Neural cell (in vitro differentiated cells): ENCODE results near the gene QSER1. TPM values are rescaled to one million over a fixed set of nuclear protein-coding genes. Genes with fewer than 3 reads are reported as not detected.
"Not testable (repeated sequence)": the region's sequence is repeated elsewhere in the genome, so short reads cannot be mapped to it uniquely, and the experiment has no call there.

ENCODE experiments used
- H2AFZ ChIP-seq: fragments of 200-600, 300-800 bp; sonication (generic), shearing (Covaris generic); 2 replicates; pipeline ENCODE4 v1.6.0; 2014; ENCODE audit warnings: low read depth, mild to moderate bottlenecking, antibody characterized with exemption, low read length, moderate library complexity
- H3F3A ChIP-seq: fragments of 200-600 bp; shearing (Covaris generic); 2 replicates; pipeline ENCODE4 v1.6.1; 2016; ENCODE audit warnings: mild to moderate bottlenecking, moderate library complexity, mixed read lengths, antibody characterized with exemption, low read length; ENCODE audit not compliant: insufficient read depth, poor library complexity, severe bottlenecking
- H3K27ac ChIP-seq: fragments of 200-600, 300-800 bp; sonication (generic), shearing (Covaris generic); 2 replicates; pipeline ENCODE4 v1.5.1; 2014; ENCODE audit warnings: mild to moderate bottlenecking, low read length, moderate library complexity
- H3K27me3 ChIP-seq: fragments of 300-800, 200-600 bp; sonication (generic), shearing (Covaris generic); 2 replicates; pipeline ENCODE4 v1.6.0; 2014; ENCODE audit warnings: mild to moderate bottlenecking, low read depth, low read length, moderate library complexity; ENCODE audit not compliant: insufficient read depth
- H3K36me3 ChIP-seq: fragments of 300-800, 200-600 bp; sonication (generic), shearing (Covaris generic); 2 replicates; pipeline ENCODE4 v1.5.1; 2014; ENCODE audit warnings: mild to moderate bottlenecking, antibody characterized with exemption, low read length, moderate library complexity; ENCODE audit not compliant: insufficient read depth
- H3K4me2 ChIP-seq: fragments of 300-800, 200-600 bp; sonication (generic), shearing (Covaris generic); 2 replicates; pipeline ENCODE4 v1.6.0; 2014; ENCODE audit warnings: mild to moderate bottlenecking, low read length
- H3K4me3 ChIP-seq: fragments of 300-800, 200-600 bp; sonication (generic), shearing (Covaris generic); 2 replicates; pipeline ENCODE4 v1.5.1; 2014; ENCODE audit warnings: mild to moderate bottlenecking, low read length, moderate library complexity
- H3K79me2 ChIP-seq: fragments of 200-600 bp; shearing (Covaris generic); replicated peaks from 2 replicates; pipeline ENCODE4 v1.6.0; 2014; ENCODE audit warnings: mild to moderate bottlenecking, low read length, moderate library complexity; ENCODE audit not compliant: insufficient read depth
- H3K9ac ChIP-seq: fragments of 300-800, 200-600 bp; sonication (generic), shearing (Covaris generic); 2 replicates; pipeline ENCODE4 v1.6.1; 2016; ENCODE audit warnings: mild to moderate bottlenecking, low read length, mixed read lengths
- H3K9me2 ChIP-seq: fragments of 200-600 bp; shearing (Covaris generic); 2 replicates; pipeline ENCODE4 v1.6.1; 2016; ENCODE audit warnings: mild to moderate bottlenecking, low read length, mixed read lengths; ENCODE audit not compliant: insufficient read depth
- H3K9me3 ChIP-seq: fragments of 200-600, 300-800 bp; sonication (generic), shearing (Covaris generic); 2 replicates; pipeline ENCODE4 v1.6.1; 2016; ENCODE audit warnings: mild to moderate bottlenecking, mixed run types, low read length, moderate library complexity, mixed read lengths
- H4K20me1 ChIP-seq: fragments of 200-600 bp; shearing (Covaris generic); 2 replicates; pipeline ENCODE4 v1.6.1; 2016; ENCODE audit warnings: mild to moderate bottlenecking, mixed run types; ENCODE audit not compliant: insufficient read depth
- CTCF ChIP-seq: fragments of 450-650 bp; IDR thresholded peaks from 2 replicates; pipeline ENCODE4 v1.5.1; 2014; ENCODE audit warnings: antibody characterized with exemption, mild to moderate bottlenecking, moderate library complexity; ENCODE audit not compliant: poor library complexity, severe bottlenecking
- EP300 ChIP-seq: fragments of 450-650 bp; conservative IDR thresholded peaks from 2 replicates; pipeline ENCODE4 v1.6.1; 2014; ENCODE audit warnings: antibody characterized with exemption, mild to moderate bottlenecking, moderate library complexity; ENCODE audit not compliant: poor library complexity, severe bottlenecking
- EZH2 ChIP-seq: fragments of 200-600, 300-800 bp; shearing (Covaris generic), sonication (generic); IDR thresholded peaks from 2 replicates; pipeline ENCODE4 v1.6.1; 2014; ENCODE audit warnings: antibody characterized with exemption, low read length, borderline replicate concordance, mild to moderate bottlenecking; ENCODE audit not compliant: insufficient read depth, poor library complexity, severe bottlenecking
- MXI1 ChIP-seq: fragments of 450-650 bp; conservative IDR thresholded peaks from 2 replicates; pipeline ENCODE4 v1.6.1; 2014; ENCODE audit warnings: antibody characterized with exemption, mild to moderate bottlenecking; ENCODE audit not compliant: poor library complexity, severe bottlenecking
- POLR2AphosphoS5 ChIP-seq: IDR thresholded peaks from 2 replicates; pipeline ENCODE4 v1.6.1; 2012
- RAD21 ChIP-seq: fragments of 450-650 bp; conservative IDR thresholded peaks from 2 replicates; pipeline ENCODE4 v1.6.1; 2014; ENCODE audit warnings: antibody characterized with exemption, mild to moderate bottlenecking, moderate library complexity
- SMC3 ChIP-seq: fragments of 450-650 bp; conservative IDR thresholded peaks from 2 replicates; pipeline ENCODE4 v1.6.1; 2014; ENCODE audit warnings: antibody characterized with exemption, mild to moderate bottlenecking, moderate library complexity; ENCODE audit not compliant: poor library complexity
- TAF1 ChIP-seq: IDR thresholded peaks from 2 replicates; pipeline ENCODE4 v1.6.1; 2012; ENCODE audit warnings: low read depth
- polyA plus RNA-seq: library from polyadenylated mRNA; depleted of rRNA; stranded (reverse); fragments of >200 nt; gene quantifications from 2 replicates; pipeline ENCODE4 v1.2.3, GENCODE V29; 2014
- TF ChIP-seq, protein P1 (sequence below): IDR thresholded peaks from 2 replicates; pipeline ENCODE4 v1.6.1; 2012; ENCODE audit warnings: borderline replicate concordance

Gene QSER1
- polyA plus RNA-seq, 1 donor from 2014 or later, result 18.1 TPM

DNA sequence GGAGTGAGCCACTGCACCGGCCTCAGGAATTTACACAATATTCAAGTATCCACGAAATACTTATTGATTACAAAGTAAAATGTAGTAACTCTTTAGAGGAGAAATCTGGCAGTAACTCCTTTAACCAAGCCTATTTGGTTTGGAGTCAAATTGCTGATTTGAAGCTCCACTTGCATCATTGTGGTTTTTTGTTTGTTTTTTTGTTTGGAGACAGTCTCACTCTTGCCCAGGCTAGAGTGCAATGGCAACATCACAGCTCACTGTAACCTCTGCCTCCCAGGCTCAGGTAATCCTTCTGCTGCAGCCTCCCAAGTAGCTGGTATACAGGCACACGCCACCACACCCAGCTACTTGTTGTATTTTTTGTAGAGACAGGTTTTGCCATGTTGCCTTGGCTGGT, 6.4 kb upstream of the QSER1 start:
- Histone ChIP-seq H4K20me1 (no peaks in the 10 kb centered on the region), H3K36me3 (no peaks in the 10 kb centered on the region), H3K27ac (no peak overlapping the region), H3K4me2 (no peak overlapping the region), H3K9ac (no peak overlapping the region), H3K27me3 (no peaks in the 10 kb centered on the region), H2AFZ (no peak overlapping the region), H3F3A (no peaks in the 10 kb centered on the region), H3K9me2 (no peaks in the 10 kb centered on the region), H3K9me3 (no peaks in the 10 kb centered on the region), H3K79me2 (no peaks in the 10 kb centered on the region), H3K4me3 (no peak overlapping the region)
- TF ChIP-seq MXI1, result no peak
- no peak for TF ChIP-seq POLR2AphosphoS5
- no peak for TF ChIP-seq CTCF
- TF ChIP-seq TAF1, result no peak
- TF ChIP-seq EZH2, result no peak
- TF ChIP-seq SMC3, result no peak
- TF ChIP-seq, protein P1, sequence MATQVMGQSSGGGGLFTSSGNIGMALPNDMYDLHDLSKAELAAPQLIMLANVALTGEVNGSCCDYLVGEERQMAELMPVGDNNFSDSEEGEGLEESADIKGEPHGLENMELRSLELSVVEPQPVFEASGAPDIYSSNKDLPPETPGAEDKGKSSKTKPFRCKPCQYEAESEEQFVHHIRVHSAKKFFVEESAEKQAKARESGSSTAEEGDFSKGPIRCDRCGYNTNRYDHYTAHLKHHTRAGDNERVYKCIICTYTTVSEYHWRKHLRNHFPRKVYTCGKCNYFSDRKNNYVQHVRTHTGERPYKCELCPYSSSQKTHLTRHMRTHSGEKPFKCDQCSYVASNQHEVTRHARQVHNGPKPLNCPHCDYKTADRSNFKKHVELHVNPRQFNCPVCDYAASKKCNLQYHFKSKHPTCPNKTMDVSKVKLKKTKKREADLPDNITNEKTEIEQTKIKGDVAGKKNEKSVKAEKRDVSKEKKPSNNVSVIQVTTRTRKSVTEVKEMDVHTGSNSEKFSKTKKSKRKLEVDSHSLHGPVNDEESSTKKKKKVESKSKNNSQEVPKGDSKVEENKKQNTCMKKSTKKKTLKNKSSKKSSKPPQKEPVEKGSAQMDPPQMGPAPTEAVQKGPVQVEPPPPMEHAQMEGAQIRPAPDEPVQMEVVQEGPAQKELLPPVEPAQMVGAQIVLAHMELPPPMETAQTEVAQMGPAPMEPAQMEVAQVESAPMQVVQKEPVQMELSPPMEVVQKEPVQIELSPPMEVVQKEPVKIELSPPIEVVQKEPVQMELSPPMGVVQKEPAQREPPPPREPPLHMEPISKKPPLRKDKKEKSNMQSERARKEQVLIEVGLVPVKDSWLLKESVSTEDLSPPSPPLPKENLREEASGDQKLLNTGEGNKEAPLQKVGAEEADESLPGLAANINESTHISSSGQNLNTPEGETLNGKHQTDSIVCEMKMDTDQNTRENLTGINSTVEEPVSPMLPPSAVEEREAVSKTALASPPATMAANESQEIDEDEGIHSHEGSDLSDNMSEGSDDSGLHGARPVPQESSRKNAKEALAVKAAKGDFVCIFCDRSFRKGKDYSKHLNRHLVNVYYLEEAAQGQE, result no peak
- no peak for TF ChIP-seq RAD21
- TF ChIP-seq EP300, result no peak

- H4K20me1 ChIP-seq, H3K9me2 ChIP-seq, H3K36me3 ChIP-seq, H3K9me3 ChIP-seq, H2AFZ ChIP-seq, H3K27me3 ChIP-seq, H3F3A ChIP-seq, H3K9ac ChIP-seq, H3K27ac ChIP-seq, H3K4me2 ChIP-seq, H3K4me3 ChIP-seq, H3K79me2 ChIP-seq: not testable (repeated sequence)
These were observed 4.8 kb upstream of the QSER1 start for GRCh38 chr11:32887707-32888383.

- H3K9me3 ChIP-seq, H3K9ac ChIP-seq, H3K79me2 ChIP-seq, H3K27me3 ChIP-seq, H3K36me3 ChIP-seq, H3F3A ChIP-seq, H3K4me2 ChIP-seq, H2AFZ ChIP-seq, H3K9me2 ChIP-seq, H3K4me3 ChIP-seq, H4K20me1 ChIP-seq, H3K27ac ChIP-seq: not testable (repeated sequence)
These were observed 4.3 kb upstream of the QSER1 start for GRCh38 chr11:32888384-32888710.
